HCT116 (cell line): ENCODE measurements around the gene SLC1A1. TPM values are rescaled to one million over a fixed set of nuclear protein-coding genes. Genes with fewer than 3 reads are reported as not detected.

ENCODE experiments used
- ATAC-seq: fragments of 200-7000 bp; cut with Tn5 transposase; 2 replicates; pipeline ENCODE4 v1.9.1; 2020; ENCODE audit warnings: mild to moderate bottlenecking, moderate library complexity
- BruUV-seq: library from RNA; stranded (reverse); fragments of 400-500 nt; replicated peaks from 2 replicates; lab custom pipeline; 2021; lab: Mats Ljungman, UMichigan
- CTCF ChIA-PET: fragments of 300-600 bp; sonication (Branson Sonifier 250); formaldehyde crosslinking; loops from one replicate; lab custom pipeline; 2021; ENCODE audit warnings: antibody characterized with exemption; lab: Charles Lee
- POLR2A ChIA-PET: fragments of 300-600, 350-600 bp; sonication (Branson Sonifier 250); formaldehyde crosslinking; loops from one replicate; lab custom pipeline; 2021; ENCODE audit warnings: antibody characterized with exemption; lab: Charles Lee
- RAD21 ChIA-PET, 2 experiments: fragments of 300-600 bp; sonication (Branson Sonifier 250); formaldehyde crosslinking; loops; one replicate each; lab custom pipeline; 2023; ENCODE audit warnings: low total read pairs in 2 of 2; ENCODE audit not compliant: uncharacterized antibody in 2 of 2, unreplicated experiment in 2 of 2, low non-redundant PET in 1 of 2; lab: Charles Lee
- DNase-seq: peaks from one replicate; pipeline ENCODE4 v3.0.0-alpha.2; 2010; ENCODE audit warnings: low read depth, low spot score
- H2AFZ ChIP-seq: fragments of 200-600 bp; shearing (Covaris generic), sonication (generic); 2 replicates; pipeline ENCODE4 v1.6.1; 2017; ENCODE audit warnings: low read depth, mixed run types, mixed read lengths, antibody characterized with exemption, low read length; ENCODE audit not compliant: poor library complexity, severe bottlenecking
- H3K27ac ChIP-seq: 2 replicates; pipeline ENCODE4 v1.5.1; 2012; ENCODE audit warnings: low read depth, low read length
- H3K27me3 ChIP-seq: fragments of 200-600 bp; sonication (generic); 2 replicates; pipeline ENCODE4 v1.6.1; 2016; ENCODE audit warnings: mixed run types, low read length, mixed read lengths; ENCODE audit not compliant: insufficient read depth
- H3K36me3 ChIP-seq, 2 experiments: fragments of 200-500 bp in 1 of 2; fragments of 200-600 bp in 1 of 2; sonication (Bioruptor generic) in 1 of 2; sonication (generic) in 1 of 2; 2 replicates each; pipeline versions ENCODE4 v1.5.1 to v1.6.1; 2014 to 2016; ENCODE audit warnings: low read length in 2 of 2, inconsistent platforms in 1 of 2, mixed read lengths in 1 of 2, mixed run types in 1 of 2; ENCODE audit not compliant: insufficient read depth in 2 of 2, control insufficient read depth in 1 of 2
- H3K4me1 ChIP-seq, 2 experiments: fragments of 200-600 bp in 1 of 2; sonication (generic) in 1 of 2; 2 replicates each; pipeline versions ENCODE4 v1.5.1 to v1.6.1; 2012 to 2017; ENCODE audit warnings: low read length in 2 of 2, inconsistent platforms in 1 of 2, mild to moderate bottlenecking in 1 of 2, mixed read lengths in 1 of 2, mixed run types in 1 of 2, moderate library complexity in 1 of 2; ENCODE audit not compliant: insufficient read depth in 2 of 2, control insufficient read depth in 1 of 2
- H3K4me2 ChIP-seq: fragments of 200-600 bp; sonication (generic); 2 replicates; pipeline ENCODE4 v1.6.1; 2017; ENCODE audit warnings: mixed run types, low read length, mixed read lengths
- H3K4me3 ChIP-seq, 2 experiments: fragments of 200-600 bp in 1 of 2; sonication (generic) in 1 of 2; replicated peaks in 1 of 2; 2 replicates each; pipeline ENCODE4 v1.5.1; 2011 to 2016; ENCODE audit warnings: low read length in 2 of 2, control low read depth in 1 of 2, low read depth in 1 of 2, mild to moderate bottlenecking in 1 of 2, mixed read lengths in 1 of 2, mixed run types in 1 of 2
- H3K79me2 ChIP-seq: fragments of 200-600 bp; sonication (generic); 2 replicates; pipeline ENCODE4 v1.6.1; 2017; ENCODE audit warnings: mild to moderate bottlenecking, mixed run types, low read length, moderate library complexity, mixed read lengths; ENCODE audit not compliant: insufficient read depth
- H3K9ac ChIP-seq: fragments of 200-600 bp; sonication (generic); 2 replicates; pipeline ENCODE4 v1.6.1; 2016; ENCODE audit warnings: low read length, mixed read lengths
- H3K9me2 ChIP-seq: fragments of 200-600 bp; sonication (generic), shearing (Covaris generic); 2 replicates; pipeline ENCODE4 v1.6.1; 2017; ENCODE audit warnings: mixed run types, mild to moderate bottlenecking, moderate library complexity; ENCODE audit not compliant: insufficient read depth
- H3K9me3 ChIP-seq, 2 experiments: fragments of 200-500 bp in 1 of 2; fragments of 200-600 bp in 1 of 2; sonication (Bioruptor generic) in 1 of 2; sonication (generic) in 1 of 2; 2 replicates each; pipeline ENCODE4 v1.6.1; 2014 to 2017; ENCODE audit warnings: low read length in 2 of 2, mixed read lengths in 2 of 2, inconsistent platforms in 1 of 2, low read depth in 1 of 2, mild to moderate bottlenecking in 1 of 2, mixed run types in 1 of 2, moderate library complexity in 1 of 2; ENCODE audit not compliant: control insufficient read depth in 1 of 2, insufficient read depth in 1 of 2
- H4K20me1 ChIP-seq: fragments of 200-600 bp; sonication (generic), shearing (Covaris generic); 2 replicates; pipeline ENCODE4 v1.6.1; 2017; ENCODE audit warnings: mixed run types, mild to moderate bottlenecking, moderate library complexity; ENCODE audit not compliant: insufficient read depth
- CTCF ChIP-seq, 3 experiments: fragments of 200-600 bp in 1 of 3; sonication (generic) in 1 of 3; IDR thresholded peaks in 2 of 3; conservative IDR thresholded peaks in 1 of 3; 2 replicates each; pipeline ENCODE4 v1.5.1; 2012 to 2017; ENCODE audit warnings: low read depth in 2 of 3, low read length in 2 of 3, antibody characterized with exemption in 1 of 3, borderline replicate concordance in 1 of 3, control low read depth in 1 of 3, mild to moderate bottlenecking in 1 of 3, mixed read lengths in 1 of 3, mixed run types in 1 of 3, moderate library complexity in 1 of 3; ENCODE audit not compliant: insufficient read depth in 1 of 3
- FOSL1 ChIP-seq: IDR thresholded peaks from 2 replicates; pipeline ENCODE4 v1.6.1; 2012; ENCODE audit warnings: low read depth
- REST ChIP-seq: IDR thresholded peaks from 2 replicates; pipeline ENCODE4 v1.6.1; 2012; ENCODE audit warnings: low read depth
- SIN3A ChIP-seq: IDR thresholded peaks from 2 replicates; pipeline ENCODE4 v1.6.1; 2012; ENCODE audit warnings: low read depth
- YY1 ChIP-seq: IDR thresholded peaks from 2 replicates; pipeline ENCODE4 v1.6.1; 2011; ENCODE audit warnings: low read length, low read depth, moderate library complexity, mild to moderate bottlenecking; ENCODE audit not compliant: insufficient replicate concordance; ENCODE audit errors: extremely low read depth
- intact Hi-C: fragments of 100-400 bp; cut with micrococcal nuclease; formaldehyde crosslinking; loops from 2 replicates; pipeline ENCODE4 v1.10.0; 2022
- total RNA-seq: library from RNA; stranded (reverse); gene quantifications from one replicate; pipeline ENCODE4 v1.2.1, GENCODE V29; 2021; ENCODE audit not compliant: unreplicated experiment

Gene SLC1A1
- total RNA-seq, 1 experiment from 2014 or later: 6.8 TPM

- DNase-seq: no peak
- CTCF ChIA-PET: no interaction called here
- Histone ChIP-seq H3K4me3 (no peak overlapping the region), H3K36me3 (no peaks in the 10 kb centered on the region; a peak in 1 of 4 replicates), H2AFZ (no peak overlapping the region), H3K9me2 (no peaks in the 10 kb centered on the region), H3K4me1 (no peaks in the 10 kb centered on the region), H3K4me2 (no peak overlapping the region), H3K27me3 (no peaks in the 10 kb centered on the region), H3K9me3 (no peaks in the 10 kb centered on the region), H4K20me1 (no peaks in the 10 kb centered on the region), H3K9ac (no peak overlapping the region), H3K27ac (no peak overlapping the region), H3K79me2 (no peaks in the 10 kb centered on the region)
- POLR2A ChIA-PET: no interaction called here
- ATAC-seq: no peak
- intact Hi-C loops: no loop called here
- TF ChIP-seq REST (no peak), SIN3A (no peak), YY1 (no peak), CTCF (IDR thresholded peaks at IDR 0.05 in 2 of 3, conservative IDR thresholded peaks at IDR 0.05 in 1 of 3; ENCODE audit: borderline replicate concordance in 1 of 3, insufficient read depth in 1 of 3, low read depth in 2 of 3, low read length in 2 of 3) (no peak), FOSL1 (no peak)
- RAD21 ChIA-PET: no interaction called here
- no TSS peak for BruUV-seq
Observed at GRCh38 chr9:4584636-4585035, 94.4 kb downstream of the SLC1A1 start.
